ENCODE data around the gene TCEAL7.

DNA sequence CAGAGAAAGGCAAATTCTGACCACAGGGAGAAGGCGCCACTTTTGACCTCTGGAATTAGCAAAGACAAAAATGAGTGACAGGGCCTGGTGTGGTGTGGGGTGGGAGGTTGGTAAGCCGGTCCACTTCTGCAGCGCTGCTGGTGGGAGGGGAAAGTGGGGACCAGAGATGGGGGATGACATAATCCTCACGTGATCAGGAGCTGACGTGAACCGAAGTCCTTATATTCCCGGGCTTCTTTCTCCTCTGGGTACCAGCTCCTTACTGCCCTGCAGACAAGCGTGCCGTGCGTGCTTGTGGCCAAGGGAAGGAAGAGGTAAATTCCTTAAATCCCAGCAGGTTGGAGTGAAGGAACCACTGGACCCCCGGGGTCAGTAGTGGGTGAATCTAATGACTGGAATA, at the start of gene TCEAL7:
- TF ChIP-seq, protein P1, sequence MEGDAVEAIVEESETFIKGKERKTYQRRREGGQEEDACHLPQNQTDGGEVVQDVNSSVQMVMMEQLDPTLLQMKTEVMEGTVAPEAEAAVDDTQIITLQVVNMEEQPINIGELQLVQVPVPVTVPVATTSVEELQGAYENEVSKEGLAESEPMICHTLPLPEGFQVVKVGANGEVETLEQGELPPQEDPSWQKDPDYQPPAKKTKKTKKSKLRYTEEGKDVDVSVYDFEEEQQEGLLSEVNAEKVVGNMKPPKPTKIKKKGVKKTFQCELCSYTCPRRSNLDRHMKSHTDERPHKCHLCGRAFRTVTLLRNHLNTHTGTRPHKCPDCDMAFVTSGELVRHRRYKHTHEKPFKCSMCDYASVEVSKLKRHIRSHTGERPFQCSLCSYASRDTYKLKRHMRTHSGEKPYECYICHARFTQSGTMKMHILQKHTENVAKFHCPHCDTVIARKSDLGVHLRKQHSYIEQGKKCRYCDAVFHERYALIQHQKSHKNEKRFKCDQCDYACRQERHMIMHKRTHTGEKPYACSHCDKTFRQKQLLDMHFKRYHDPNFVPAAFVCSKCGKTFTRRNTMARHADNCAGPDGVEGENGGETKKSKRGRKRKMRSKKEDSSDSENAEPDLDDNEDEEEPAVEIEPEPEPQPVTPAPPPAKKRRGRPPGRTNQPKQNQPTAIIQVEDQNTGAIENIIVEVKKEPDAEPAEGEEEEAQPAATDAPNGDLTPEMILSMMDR (IDR thresholded peaks at IDR 0.05): no peak
- no peak for TF ChIP-seq POLR2A (IDR thresholded peaks at IDR 0.05)

Data from prostate gland (tissue), 2 donors.